Neuronal stem cell (in vitro differentiated cells): ENCODE measurements around the gene MVK.

ENCODE experiments used
- DNase-seq: peaks from one replicate; pipeline ENCODE4 v3.0.0-alpha.2; 2013; ENCODE audit warnings: low spot score
- H2AFZ ChIP-seq: one replicate; pipeline ENCODE4 v1.6.1; 2013; ENCODE audit warnings: mild to moderate bottlenecking, low read length, inconsistent platforms
- H2AK5ac ChIP-seq: 2 replicates; pipeline ENCODE4 v1.6.1; 2013; ENCODE audit warnings: low read depth, mild to moderate bottlenecking, inconsistent platforms, low read length, moderate library complexity, mixed read lengths
- H2BK120ac ChIP-seq: 2 replicates; pipeline ENCODE4 v1.6.1; 2013; ENCODE audit warnings: low read depth, mild to moderate bottlenecking, inconsistent platforms, low read length, moderate library complexity, mixed read lengths
- H2BK12ac ChIP-seq: one replicate; pipeline ENCODE4 v1.6.1; 2013; ENCODE audit warnings: low read length, inconsistent platforms
- H2BK15ac ChIP-seq: 2 replicates; pipeline ENCODE4 v1.6.1; 2013; ENCODE audit warnings: mild to moderate bottlenecking, low read length, inconsistent platforms, mixed read lengths
- H2BK5ac ChIP-seq: one replicate; pipeline ENCODE4 v1.6.1; 2013; ENCODE audit warnings: inconsistent platforms, mild to moderate bottlenecking, low read length, moderate library complexity
- H3K14ac ChIP-seq: one replicate; pipeline ENCODE4 v1.6.1; 2013; ENCODE audit warnings: low read length, inconsistent platforms
- H3K18ac ChIP-seq: 2 replicates; pipeline ENCODE4 v1.6.1; 2013; ENCODE audit warnings: low read length, inconsistent platforms
- H3K23ac ChIP-seq: 2 replicates; pipeline ENCODE4 v1.6.1; 2013; ENCODE audit warnings: low read depth, mild to moderate bottlenecking, mixed read lengths, low read length, inconsistent platforms; ENCODE audit not compliant: poor library complexity
- H3K27ac ChIP-seq: replicated peaks from 3 replicates; pipeline ENCODE4 v1.5.1; 2013; ENCODE audit warnings: low read length, inconsistent platforms
- H3K27me3 ChIP-seq, 3 experiments: 2 replicates each; pipeline ENCODE4 v1.6.1; 2013; ENCODE audit warnings: low read length in 3 of 3, mild to moderate bottlenecking in 2 of 3, inconsistent platforms in 1 of 3, low read depth in 1 of 3, mixed read lengths in 1 of 3, moderate library complexity in 1 of 3; ENCODE audit not compliant: control insufficient read depth in 3 of 3, insufficient read depth in 3 of 3
- H3K36me3 ChIP-seq, 2 donors: replicated peaks in 1 of 2; 2 replicates each; pipeline ENCODE4 v1.6.1; 2013; ENCODE audit warnings: low read length in 2 of 2; ENCODE audit not compliant: control insufficient read depth in 2 of 2, insufficient read depth in 2 of 2
- H3K4ac ChIP-seq: 2 replicates; pipeline ENCODE4 v1.6.1; 2013; ENCODE audit warnings: inconsistent platforms, mild to moderate bottlenecking, low read length, moderate library complexity
- H3K4me1 ChIP-seq, 2 donors: 1 replicate in 1 of 2; 2 replicates in 1 of 2; pipeline ENCODE4 v1.6.1; 2013; ENCODE audit warnings: low read length in 2 of 2, low read depth in 1 of 2; ENCODE audit not compliant: control insufficient read depth in 2 of 2, insufficient read depth in 1 of 2
- H3K4me2 ChIP-seq: one replicate; pipeline ENCODE4 v1.6.1; 2013; ENCODE audit warnings: mild to moderate bottlenecking, low read length, inconsistent platforms; ENCODE audit not compliant: insufficient read depth, poor library complexity, severe bottlenecking
- H3K4me3 ChIP-seq, 2 donors: 2 replicates each; pipeline ENCODE4 v1.5.1; 2013; ENCODE audit warnings: low read length in 2 of 2, mild to moderate bottlenecking in 2 of 2, inconsistent platforms in 1 of 2, moderate library complexity in 1 of 2
- H3K79me1 ChIP-seq: one replicate; pipeline ENCODE4 v1.6.1; 2013; ENCODE audit warnings: low read depth, mild to moderate bottlenecking, inconsistent platforms, low read length, moderate library complexity
- H3K9ac ChIP-seq: one replicate; pipeline ENCODE4 v1.6.1; 2013; ENCODE audit warnings: mild to moderate bottlenecking, low read depth, low read length, inconsistent platforms; ENCODE audit not compliant: poor library complexity
- H3K9me3 ChIP-seq, 2 donors: replicated peaks in 1 of 2; 2 replicates each; pipeline versions ENCODE3 to v1.6.1; 2013; ENCODE audit warnings: low read length in 2 of 2, mild to moderate bottlenecking in 2 of 2, inconsistent platforms in 1 of 2, low read depth in 1 of 2, mixed read lengths in 1 of 2, moderate library complexity in 1 of 2; ENCODE audit not compliant: control insufficient read depth in 2 of 2, insufficient read depth in 1 of 2
- H4K8ac ChIP-seq: one replicate; pipeline ENCODE4 v1.6.1; 2013; ENCODE audit warnings: low read depth, mild to moderate bottlenecking, inconsistent platforms, low read length, moderate library complexity
- H4K91ac ChIP-seq: one replicate; pipeline ENCODE4 v1.6.1; 2013; ENCODE audit warnings: low read length, low read depth, mild to moderate bottlenecking, inconsistent platforms; ENCODE audit not compliant: poor library complexity
- WGBS, 2 donors: extraction: QIAGEN DNeasy Blood & Tissue Kit; methylation state at CpG; one replicate each; pipeline ENCODE4 v1.1.7; 2013; ENCODE audit warnings: missing lambda C conversion rate in 2 of 2, mixed read lengths in 1 of 2; ENCODE audit not compliant: insufficient read length in 2 of 2, insufficient replicate concordance in 1 of 2; ENCODE audit errors: extremely low coverage in 2 of 2; 5-methylcytosine and 5-hydroxymethylcytosine counted together

Gene MVK

GRCh38 chr12:109535863-109536250, 37.7 kb upstream of the MVK start:
- no peak overlapping the region for H3K27ac ChIP-seq
- no CpG with 5 or more reads among the region's 5 CpGs for WGBS, 2 donors
- H2AK5ac ChIP-seq, result no peak overlapping the region
- no peak for DNase-seq
- H2BK120ac ChIP-seq, result no peak overlapping the region
- H3K4me2 ChIP-seq, result no peak overlapping the region
- no peak overlapping the region for H4K91ac ChIP-seq
- H3K4me1 ChIP-seq, result peaks cover 0 to 2% of the 10 kb centered on the region in 2 donors
- no peak overlapping the region for H2BK12ac ChIP-seq
- H3K36me3 ChIP-seq, result peaks cover 4 to 54% of the 10 kb centered on the region in 2 donors
- H3K27me3 ChIP-seq, result no peaks in the 10 kb centered on the region
- H3K18ac ChIP-seq, result no peak overlapping the region
- H4K8ac ChIP-seq, result no peak overlapping the region
- H2BK15ac ChIP-seq, result no peak overlapping the region
- H3K23ac ChIP-seq, result no peak overlapping the region
- H2AFZ ChIP-seq, result no peak overlapping the region
- no peak overlapping the region for H3K9ac ChIP-seq
- H3K4ac ChIP-seq, result no peak overlapping the region
- H3K4me3 ChIP-seq, result no peak overlapping the region
- no peaks in the 10 kb centered on the region for H3K79me1 ChIP-seq
- H3K14ac ChIP-seq, result no peak overlapping the region
- no peaks in the 10 kb centered on the region for H3K9me3 ChIP-seq
- H2BK5ac ChIP-seq, result no peak overlapping the region

- H2AK5ac ChIP-seq, result no peak overlapping the region
- H3K9me3 ChIP-seq, result no peaks in the 10 kb centered on the region
- no peaks in the 10 kb centered on the region for H3K27me3 ChIP-seq
- no peak overlapping the region for H2BK120ac ChIP-seq
- no peak overlapping the region for H2BK15ac ChIP-seq
- H3K4ac ChIP-seq, result no peak overlapping the region
- DNase-seq, result no peak
- H3K4me3 ChIP-seq, result no peak overlapping the region
- no peak overlapping the region for H2AFZ ChIP-seq
- H3K18ac ChIP-seq, result no peak overlapping the region
- no peak overlapping the region for H3K9ac ChIP-seq
- no CpG with 5 or more reads among the region's 8 CpGs for WGBS, 2 donors
- no peaks in the 10 kb centered on the region for H3K4me1 ChIP-seq
- no peak overlapping the region for H3K4me2 ChIP-seq
- no peaks in the 10 kb centered on the region for H3K79me1 ChIP-seq
- H2BK12ac ChIP-seq, result no peak overlapping the region
- H3K23ac ChIP-seq, result no peak overlapping the region
- H2BK5ac ChIP-seq, result no peak overlapping the region
- no peak overlapping the region for H4K91ac ChIP-seq
- no peak overlapping the region for H4K8ac ChIP-seq
- H3K14ac ChIP-seq, result no peak overlapping the region
- H3K36me3 ChIP-seq, result peaks cover 4 to 42% of the 10 kb centered on the region in 2 donors
- no peak overlapping the region for H3K27ac ChIP-seq
These were observed 36.5 kb upstream of the MVK start for GRCh38 chr12:109537136-109537535.

GRCh38 chr12:109538191-109538863, 35.3 kb upstream of the MVK start:
- no peaks in the 10 kb centered on the region for H3K79me1 ChIP-seq
- H2BK5ac ChIP-seq, result no peak overlapping the region
- H4K8ac ChIP-seq, result no peak overlapping the region
- H3K4ac ChIP-seq, result no peak overlapping the region
- no peak overlapping the region for H3K23ac ChIP-seq
- H3K27me3 ChIP-seq, result no peaks in the 10 kb centered on the region
- H3K36me3 ChIP-seq, result peaks cover 4 to 31% of the 10 kb centered on the region in 2 donors
- no peaks in the 10 kb centered on the region for H3K4me1 ChIP-seq
- H2BK15ac ChIP-seq, result no peak overlapping the region
- no peak overlapping the region for H3K18ac ChIP-seq
- H3K4me2 ChIP-seq, result no peak overlapping the region
- no peak for DNase-seq
- H2BK12ac ChIP-seq, result no peak overlapping the region
- H2BK120ac ChIP-seq, result no peak overlapping the region
- no peak overlapping the region for H3K14ac ChIP-seq
- H4K91ac ChIP-seq, result no peak overlapping the region
- no CpG with 5 or more reads among the region's 16 CpGs for WGBS, 2 donors
- H2AK5ac ChIP-seq, result no peak overlapping the region
- H3K4me3 ChIP-seq, result no peak overlapping the region
- H3K9me3 ChIP-seq, result no peaks in the 10 kb centered on the region
- H2AFZ ChIP-seq, result no peak overlapping the region
- H3K9ac ChIP-seq, result peak overlapping the region; percentile 53
- H3K27ac ChIP-seq, result no peak overlapping the region

GRCh38 chr12:109539508-109539907, 34.1 kb upstream of the MVK start:
- Histone ChIP-seq H4K91ac (no peak overlapping the region), H3K9ac (no peak overlapping the region), H3K4me1 (no peaks in the 10 kb centered on the region), H3K4ac (no peak overlapping the region), H2BK5ac (no peak overlapping the region), H3K27ac (no peak overlapping the region), H3K27me3 (no peaks in the 10 kb centered on the region), H3K23ac (no peak overlapping the region), H4K8ac (no peak overlapping the region), H3K4me3 (no peak overlapping the region), H2AK5ac (no peak overlapping the region), H2BK120ac (no peak overlapping the region), H2BK15ac (no peak overlapping the region), H2BK12ac (no peak overlapping the region), H3K18ac (no peak overlapping the region), H3K14ac (no peak overlapping the region), H2AFZ (no peak overlapping the region), H3K79me1 (no peaks in the 10 kb centered on the region), H3K4me2 (no peak overlapping the region), H3K9me3 (no peaks in the 10 kb centered on the region), H3K36me3 (peaks cover 4 to 20% of the 10 kb centered on the region in 2 donors)
- WGBS, 2 donors, result no CpG with 5 or more reads among the region's 9 CpGs
- no peak for DNase-seq
